Embryonic facial prominence (tissue), 1 donor: ENCODE results near the gene HIVEP2.
A peak's percentile ranks its signal among the peaks of the same experiment; 100 is the strongest.

Source experiments
- DNase-seq: peaks from one replicate; pipeline ENCODE4 v3.0.0-alpha.2; 2016; ENCODE audit errors: extremely low spot score

HIVEP2 gene

DNA sequence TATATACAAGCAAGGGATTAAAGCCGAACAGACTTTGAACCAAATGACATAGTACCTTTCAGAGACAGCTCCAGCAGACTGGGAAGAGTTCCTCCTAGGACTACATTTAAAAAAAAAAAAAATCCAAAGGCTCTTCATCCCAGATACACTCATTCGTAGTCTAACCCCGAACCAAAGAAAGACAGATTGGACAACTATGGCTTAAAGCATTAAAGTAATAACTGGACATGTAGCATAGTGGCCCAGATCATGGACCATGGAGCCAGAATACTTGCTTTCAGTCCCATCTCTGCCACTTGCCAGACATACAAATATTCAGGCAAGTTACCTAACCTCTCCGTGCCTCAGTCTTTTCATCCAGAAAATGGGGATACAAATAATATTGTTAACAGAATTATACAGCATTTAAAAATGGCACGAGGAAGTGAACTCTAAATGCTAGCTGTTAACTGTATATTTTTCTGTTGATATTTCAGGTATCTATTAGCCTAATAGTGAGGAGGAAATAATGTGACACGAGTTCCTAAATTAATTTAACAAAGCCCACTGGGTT, 123.7 kb downstream of the HIVEP2 start:
- no peak for DNase-seq

DNA sequence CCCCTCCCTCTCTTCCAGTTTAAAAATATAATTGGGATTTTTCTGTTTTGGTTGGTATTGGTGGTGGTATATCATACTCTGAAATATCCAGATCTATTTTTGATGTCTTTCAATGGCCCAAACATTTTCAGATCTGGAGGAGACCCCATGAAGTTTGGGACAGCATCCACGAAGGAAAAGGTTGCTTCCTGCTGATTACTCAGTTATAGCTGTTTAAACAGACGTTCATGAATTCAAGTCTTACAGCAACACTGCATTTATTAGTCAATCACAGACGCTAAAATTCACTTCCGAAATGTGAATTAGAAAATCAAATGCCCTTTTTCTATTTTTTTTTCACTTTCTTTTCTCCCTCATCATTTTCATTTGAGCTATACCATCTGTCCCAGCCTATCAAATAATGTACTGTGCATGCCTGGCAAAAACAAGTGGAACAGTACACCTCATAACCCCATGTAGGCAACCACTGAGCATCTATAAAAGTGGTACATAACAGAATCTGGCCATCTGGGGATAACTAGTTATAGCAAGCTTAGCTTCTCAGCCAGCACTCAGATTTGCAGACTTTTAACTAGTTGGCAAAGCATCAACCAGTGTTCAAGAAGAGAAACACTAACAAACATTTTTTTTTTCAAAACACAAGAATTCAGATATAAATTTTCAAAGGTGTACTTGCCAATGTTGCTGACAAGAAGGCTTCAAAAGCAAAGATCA, 124.5 kb downstream of the HIVEP2 start:
- DNase-seq: no peak

DNA sequence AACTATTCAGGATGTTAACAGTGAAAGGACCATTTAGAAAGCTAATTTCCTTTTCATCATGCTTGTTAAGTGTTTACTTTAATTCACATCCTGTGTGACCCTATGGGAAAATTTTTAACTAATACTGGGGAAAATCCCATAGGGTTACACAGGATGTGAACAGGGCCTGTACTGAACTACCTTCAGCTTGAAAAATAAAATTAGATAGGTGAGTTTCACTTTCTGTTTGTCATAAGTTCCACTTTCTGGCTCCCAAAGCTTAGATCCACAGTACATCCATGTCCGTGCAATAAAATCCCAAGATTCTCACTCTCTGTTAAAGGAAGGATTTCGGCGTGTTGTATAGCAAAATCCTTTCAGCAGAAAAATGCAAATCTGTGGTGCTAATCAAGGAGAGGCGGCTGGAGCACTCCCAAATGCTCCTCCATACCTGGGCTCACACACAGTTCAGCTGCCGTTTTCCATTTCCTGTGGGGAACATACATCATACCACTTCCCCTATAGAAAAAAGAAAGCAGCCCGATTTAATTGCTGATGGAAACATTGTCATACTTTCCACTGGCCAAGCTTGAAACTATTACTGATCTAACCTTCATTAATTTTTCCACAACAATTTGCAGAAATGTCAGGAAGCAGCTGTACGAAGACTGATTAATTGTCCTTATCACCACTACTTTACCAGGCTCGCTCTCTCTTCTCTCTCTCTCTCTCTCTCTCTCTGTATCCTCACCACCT, 125.2 kb downstream of the HIVEP2 start:
- DNase-seq: peak; percentile 44

- no peak for DNase-seq
These were observed 128.5 kb downstream of the HIVEP2 start for GRCh38 chr6:142816486-142816885.

GRCh38 chr6:142816031-142816430, 128.9 kb downstream of the HIVEP2 start:
- no peak for DNase-seq

DNA sequence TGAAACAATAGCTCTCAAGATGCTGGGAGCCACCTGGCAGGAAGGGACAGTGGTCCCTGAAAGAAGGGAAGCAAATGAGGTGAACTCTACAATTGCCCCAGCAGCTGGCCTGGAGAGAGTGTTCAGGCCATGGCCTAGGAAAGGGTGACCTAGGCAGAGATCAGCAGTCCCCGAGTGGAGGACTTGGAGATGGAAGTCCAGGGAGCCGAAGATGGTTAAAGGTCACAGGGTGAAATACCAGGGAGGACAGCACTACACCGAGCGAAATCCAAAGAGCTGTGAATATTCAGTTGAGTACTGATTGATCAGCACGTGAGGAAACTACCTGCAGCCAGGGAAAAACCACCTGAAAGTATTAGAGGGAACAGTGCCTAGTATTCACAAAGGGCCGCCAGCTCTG, 133.1 kb downstream of the HIVEP2 start:
- DNase-seq: no peak

GRCh38 chr6:142810952-142811514, 133.9 kb downstream of the HIVEP2 start:
- DNase-seq: no peak

GRCh38 chr6:142809947-142810346, 135.0 kb downstream of the HIVEP2 start:
- no peak for DNase-seq

- DNase-seq: no peak
These were observed 136.4 kb downstream of the HIVEP2 start for GRCh38 chr6:142808405-142809061.

DNA sequence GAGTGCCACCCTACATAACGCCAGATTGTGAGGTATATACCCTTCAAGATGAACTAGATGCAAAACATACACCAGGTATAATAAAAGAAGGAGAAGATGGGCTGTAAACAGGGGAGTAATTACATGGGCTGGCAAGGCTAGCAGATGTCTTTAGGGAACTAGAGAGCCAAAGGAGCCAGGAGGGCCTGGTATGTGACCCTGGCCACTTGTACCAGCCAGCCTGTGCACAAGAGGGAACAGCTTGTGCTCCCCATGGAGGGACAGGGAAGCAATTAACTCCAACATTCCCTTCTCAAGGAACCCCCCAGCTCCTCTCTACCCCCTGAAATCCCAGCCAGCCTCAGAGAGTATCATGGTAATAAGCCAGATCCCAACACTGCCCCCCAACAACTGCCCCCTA, 139.9 kb downstream of the HIVEP2 start:
- DNase-seq: no peak

DNA sequence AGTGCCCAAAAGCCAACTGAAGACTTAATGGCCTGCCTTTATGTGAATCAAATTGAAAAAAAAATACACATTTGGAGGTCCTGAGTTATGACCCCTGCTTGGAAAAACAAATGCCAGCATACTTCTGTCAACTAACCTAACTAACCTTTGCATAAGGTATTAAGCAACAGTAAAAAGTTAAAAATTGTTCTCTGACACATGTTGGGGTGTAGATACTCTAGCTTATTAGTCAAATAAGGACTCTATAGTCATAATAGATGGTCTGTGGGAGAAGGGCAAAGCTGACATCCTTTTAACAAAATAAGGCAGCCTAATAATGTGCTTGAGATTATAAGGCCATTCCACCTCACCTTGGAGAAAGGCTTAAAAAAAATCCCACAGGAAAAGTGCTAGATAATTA, 140.5 kb downstream of the HIVEP2 start:
- DNase-seq: no peak

- no peak for DNase-seq
These were observed 141.4 kb downstream of the HIVEP2 start for GRCh38 chr6:142803495-142804058.

- DNase-seq: no peak
These were observed 141.9 kb downstream of the HIVEP2 start for GRCh38 chr6:142803032-142803431.

GRCh38 chr6:142802124-142802523, 142.9 kb downstream of the HIVEP2 start:
- no peak for DNase-seq

DNA sequence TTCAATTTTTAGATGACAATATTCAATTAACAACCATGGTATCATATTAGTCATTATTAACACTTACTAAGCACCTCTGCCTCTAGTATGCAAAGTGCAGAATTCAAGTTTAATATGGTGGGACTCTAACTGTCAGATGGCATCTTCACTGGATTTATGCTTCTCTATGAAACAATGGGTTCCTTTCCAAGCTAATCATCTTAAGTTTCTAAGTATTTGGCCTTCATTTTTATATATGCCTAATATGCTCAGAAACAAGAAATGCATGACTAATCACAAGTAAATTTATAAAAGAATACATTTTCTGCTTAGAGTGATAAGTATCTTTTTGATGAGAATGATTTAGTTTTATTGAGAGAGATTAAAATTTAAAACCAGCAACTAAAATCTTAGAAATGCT, 144.7 kb downstream of the HIVEP2 start:
- no peak for DNase-seq

DNA sequence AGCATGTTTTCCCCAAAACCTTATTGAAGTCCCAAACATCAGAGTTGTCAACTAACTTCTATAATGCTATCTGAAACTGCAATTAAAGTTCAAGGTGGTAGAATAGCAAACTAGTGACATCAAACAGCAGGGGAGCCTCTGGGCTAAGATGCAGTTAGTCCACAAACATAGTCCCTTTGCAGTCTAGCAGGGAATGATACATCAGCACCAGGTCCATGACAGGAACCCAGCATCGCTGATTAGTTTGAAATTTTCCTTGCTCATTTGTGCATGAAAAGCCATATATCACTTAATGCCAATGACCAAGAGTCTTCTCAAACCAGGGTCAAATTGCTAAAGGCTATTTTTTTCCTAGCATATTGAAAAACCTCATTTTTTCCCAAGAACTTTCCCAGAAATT, 145.3 kb downstream of the HIVEP2 start:
- DNase-seq: no peak

- DNase-seq: no peak
These were observed 147.8 kb downstream of the HIVEP2 start for GRCh38 chr6:142797159-142797558.

- no peak for DNase-seq
These were observed 148.4 kb downstream of the HIVEP2 start for GRCh38 chr6:142796571-142796970.

DNA sequence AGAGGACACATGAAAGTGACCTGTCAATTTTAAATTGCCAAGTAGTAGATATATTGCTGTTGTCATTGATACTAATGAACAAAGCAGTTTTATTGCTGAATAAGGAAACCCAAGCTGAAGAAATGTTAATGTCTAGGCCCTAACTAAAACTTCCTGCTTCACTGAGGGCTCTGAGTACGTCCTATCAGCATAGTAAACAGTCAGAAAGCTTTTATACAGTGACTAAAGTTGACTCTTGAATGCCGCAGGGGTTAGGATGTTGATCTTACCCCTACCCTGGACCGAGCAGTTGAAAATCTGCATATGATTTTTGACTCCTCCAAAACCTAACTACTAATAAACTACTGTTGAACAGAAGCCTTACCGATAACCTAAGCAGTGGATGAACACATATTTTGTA, 149.0 kb downstream of the HIVEP2 start:
- DNase-seq: no peak

DNA sequence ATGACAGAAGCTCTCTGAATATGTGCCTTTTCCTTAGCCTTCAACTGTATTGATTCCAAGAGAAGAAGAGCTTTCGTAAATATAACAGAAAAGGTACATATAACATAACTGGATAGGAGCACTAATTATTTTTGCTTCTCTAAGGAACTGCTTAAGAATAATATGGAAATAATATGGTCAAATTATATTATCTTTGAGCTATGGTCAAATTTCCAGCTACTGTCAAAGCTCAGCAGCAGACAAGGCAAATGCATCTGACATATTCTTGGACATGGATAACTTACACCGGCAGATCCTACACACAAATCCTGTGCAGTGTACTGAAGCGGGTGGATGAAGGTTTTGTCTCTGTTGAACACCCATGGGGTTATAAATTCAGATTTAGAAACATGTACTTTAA, 150.6 kb downstream of the HIVEP2 start:
- no peak for DNase-seq

GRCh38 chr6:142790257-142790656, 154.7 kb downstream of the HIVEP2 start:
- DNase-seq: no peak

GRCh38 chr6:142787422-142787821, 157.6 kb downstream of the HIVEP2 start:
- DNase-seq: no peak
